PC-3 (cell line): ENCODE measurements around the gene VSTM4. TPM values are rescaled to one million over a fixed set of nuclear protein-coding genes. Genes with fewer than 3 reads are reported as not detected.

Source experiments
- ATAC-seq: fragments of 200-7000 bp; cut with Tn5 transposase; 2 replicates; pipeline ENCODE4 v1.9.1; 2020; ENCODE audit warnings: mild to moderate bottlenecking, moderate library complexity
- BruUV-seq: library from RNA; stranded (reverse); fragments of 400-500 nt; replicated peaks from 2 replicates; lab custom pipeline; 2021; lab: Mats Ljungman, UMichigan
- CTCF ChIA-PET: fragments of 300-600 bp; sonication (Branson Sonifier 250); formaldehyde crosslinking; loops from one replicate; lab custom pipeline; 2022; ENCODE audit warnings: antibody characterized with exemption; lab: Charles Lee
- POLR2A ChIA-PET: fragments of 300-600 bp; sonication (Branson Sonifier 250); formaldehyde crosslinking; loops from one replicate; lab custom pipeline; 2022; ENCODE audit warnings: antibody characterized with exemption; ENCODE audit not compliant: unreplicated experiment; lab: Charles Lee
- DNase-seq: peaks from one replicate; pipeline ENCODE4 v3.0.0-alpha.2; 2015
- H2AFZ ChIP-seq: fragments of 300-600 bp; sonication (generic); 2 replicates; pipeline ENCODE4 v1.6.0; 2016; ENCODE audit warnings: antibody characterized with exemption, low read length
- H3F3A ChIP-seq: fragments of 300-600 bp; sonication (generic); one replicate; pipeline ENCODE4 v1.6.0; 2017; ENCODE audit warnings: antibody characterized with exemption, low read length, control low read depth, mild to moderate bottlenecking; ENCODE audit not compliant: unreplicated experiment
- H3K27ac ChIP-seq: fragments of 300-600 bp; sonication (generic); 2 replicates; pipeline ENCODE4 v1.5.1; 2016; ENCODE audit warnings: mild to moderate bottlenecking, low read length
- H3K27me3 ChIP-seq: fragments of 300-600 bp; sonication (generic); 2 replicates; pipeline ENCODE4 v1.6.1; 2016; ENCODE audit warnings: low read length, mixed read lengths
- H3K36me3 ChIP-seq: fragments of 300-600 bp; sonication (generic); 2 replicates; pipeline ENCODE4 v1.6.1; 2016; ENCODE audit warnings: low read depth, mixed run types, low read length, mixed read lengths
- H3K4me1 ChIP-seq: fragments of 300-600 bp; sonication (generic); 2 replicates; pipeline ENCODE4 v1.5.1; 2016; ENCODE audit warnings: low read length; ENCODE audit not compliant: insufficient read depth
- H3K4me2 ChIP-seq: fragments of 300-600 bp; sonication (generic); 2 replicates; pipeline ENCODE4 v1.6.0; 2016; ENCODE audit warnings: low read length
- H3K4me3 ChIP-seq: fragments of 300-600 bp; sonication (generic); 2 replicates; pipeline ENCODE4 v1.5.1; 2016; ENCODE audit warnings: mild to moderate bottlenecking, low read length, mixed read lengths
- H3K79me2 ChIP-seq: fragments of 300-600 bp; sonication (generic); 2 replicates; pipeline ENCODE4 v1.6.1; 2017; ENCODE audit warnings: low read length, mixed read lengths
- H3K9ac ChIP-seq: fragments of 300-600 bp; sonication (generic); 2 replicates; pipeline ENCODE4 v1.6.0; 2016; ENCODE audit warnings: mild to moderate bottlenecking, low read length
- H3K9me2 ChIP-seq: fragments of 300-600 bp; sonication (generic); replicated peaks from 2 replicates; pipeline ENCODE4 v1.6.1; 2016; ENCODE audit warnings: mixed run types, low read length, mixed read lengths
- H3K9me3 ChIP-seq: fragments of 300-600 bp; sonication (generic); 2 replicates; pipeline ENCODE4 v1.6.1; 2016; ENCODE audit warnings: low read length, mixed read lengths
- H4K20me1 ChIP-seq: fragments of 300-600 bp; sonication (generic); 2 replicates; pipeline ENCODE4 v1.6.1; 2016; ENCODE audit warnings: low read length, mixed read lengths
- CTCF ChIP-seq: fragments of 300-600 bp; sonication (generic); conservative IDR thresholded peaks from 2 replicates; pipeline ENCODE4 v1.5.1; 2017; ENCODE audit warnings: antibody characterized with exemption, low read depth, mild to moderate bottlenecking, low read length
- EZH2 ChIP-seq: fragments of 300-600 bp; sonication (generic); IDR thresholded peaks from one replicate; pipeline ENCODE4 v1.6.1; 2017; ENCODE audit warnings: antibody characterized with exemption, mild to moderate bottlenecking, low read length; ENCODE audit not compliant: unreplicated experiment
- EZH2phosphoT487 ChIP-seq: fragments of 300-600 bp; sonication (generic); IDR thresholded peaks from 2 replicates; pipeline ENCODE4 v1.6.1; 2018; ENCODE audit warnings: mild to moderate bottlenecking, antibody characterized with exemption, low read length, borderline replicate concordance
- intact Hi-C: fragments of 100-400 bp; cut with micrococcal nuclease; formaldehyde crosslinking; loops from 2 replicates; pipeline ENCODE4 v1.9.0; 2023
- total RNA-seq: library from RNA; depleted of rRNA; stranded (reverse); fragments of >200 nt; gene quantifications from 2 replicates; pipeline ENCODE4 v1.2.3, GENCODE V29; 2014

The VSTM4 gene
- total RNA-seq, 1 experiment from 2014 or later: not detected

- no peaks in the 10 kb centered on the region for H3K4me1 ChIP-seq
- no peak overlapping the region for H3K9ac ChIP-seq
- intact Hi-C loops: no loop called here
- no peaks in the 10 kb centered on the region for H4K20me1 ChIP-seq
- H3K36me3 ChIP-seq: no peaks in the 10 kb centered on the region
- no peak for TF ChIP-seq EZH2phosphoT487
- TF ChIP-seq EZH2: no peak
- TF ChIP-seq CTCF: no peak
- no peaks in the 10 kb centered on the region for H3K79me2 ChIP-seq
- no peak for ATAC-seq
- H2AFZ ChIP-seq: no peak overlapping the region
- no TSS peak for BruUV-seq
- H3K9me2 ChIP-seq: no peaks in the 10 kb centered on the region
- H3K9me3 ChIP-seq: no peaks in the 10 kb centered on the region
- H3F3A ChIP-seq: no peaks in the 10 kb centered on the region
- H3K27ac ChIP-seq: no peak overlapping the region
- POLR2A ChIA-PET: no interaction called here
- CTCF ChIA-PET: no interaction called here
- no peak overlapping the region for H3K4me3 ChIP-seq
- no peak overlapping the region for H3K4me2 ChIP-seq
- H3K27me3 ChIP-seq: peaks cover 62% of the 10 kb centered on the region
- no peak for DNase-seq
Observed at GRCh38 chr10:49076741-49077521, 38.4 kb downstream of the VSTM4 start.

GRCh38 chr10:49076319-49076718 is 39.0 kb downstream of the VSTM4 start:
- H3K36me3 ChIP-seq: no peaks in the 10 kb centered on the region
- POLR2A ChIA-PET: no interaction called here

More at GRCh38 chr10:49076319-49076718, 39.0 kb downstream of the VSTM4 start:
- Histone ChIP-seq H3K9me3 (no peaks in the 10 kb centered on the region), H4K20me1 (no peaks in the 10 kb centered on the region), H3K9ac (no peak overlapping the region), H3K9me2 (no peaks in the 10 kb centered on the region), H3K79me2 (no peaks in the 10 kb centered on the region), H3K4me1 (no peaks in the 10 kb centered on the region), H3K27me3 (peaks cover 56% of the 10 kb centered on the region), H3K4me2 (no peak overlapping the region), H3K27ac (no peak overlapping the region), H3K4me3 (no peak overlapping the region), H2AFZ (no peak overlapping the region), H3F3A (no peaks in the 10 kb centered on the region)
- ATAC-seq (no peak), DNase-seq (no peak)
- no TSS peak for BruUV-seq
- intact Hi-C loops: no loop called here
- no peak for TF ChIP-seq EZH2
- TF ChIP-seq CTCF: no peak
- no peak for TF ChIP-seq EZH2phosphoT487
- CTCF ChIA-PET: no interaction called here
